Loucy (cell line): Measurements from ENCODE around the gene FOXRED1.

Experiments
- EZH2phosphoT487 ChIP-seq: fragments of 200-600 bp; IDR thresholded peaks from 2 replicates; pipeline ENCODE4 v1.6.1; 2018; ENCODE audit warnings: antibody characterized with exemption, mild to moderate bottlenecking, moderate library complexity, borderline replicate concordance
- TF ChIP-seq, protein P1 (sequence below): fragments of 200-600 bp; sonication (generic); conservative IDR thresholded peaks from 2 replicates; pipeline ENCODE4 v1.5.1; 2014; ENCODE audit warnings: mild to moderate bottlenecking, antibody characterized with exemption, low read length

DNA sequence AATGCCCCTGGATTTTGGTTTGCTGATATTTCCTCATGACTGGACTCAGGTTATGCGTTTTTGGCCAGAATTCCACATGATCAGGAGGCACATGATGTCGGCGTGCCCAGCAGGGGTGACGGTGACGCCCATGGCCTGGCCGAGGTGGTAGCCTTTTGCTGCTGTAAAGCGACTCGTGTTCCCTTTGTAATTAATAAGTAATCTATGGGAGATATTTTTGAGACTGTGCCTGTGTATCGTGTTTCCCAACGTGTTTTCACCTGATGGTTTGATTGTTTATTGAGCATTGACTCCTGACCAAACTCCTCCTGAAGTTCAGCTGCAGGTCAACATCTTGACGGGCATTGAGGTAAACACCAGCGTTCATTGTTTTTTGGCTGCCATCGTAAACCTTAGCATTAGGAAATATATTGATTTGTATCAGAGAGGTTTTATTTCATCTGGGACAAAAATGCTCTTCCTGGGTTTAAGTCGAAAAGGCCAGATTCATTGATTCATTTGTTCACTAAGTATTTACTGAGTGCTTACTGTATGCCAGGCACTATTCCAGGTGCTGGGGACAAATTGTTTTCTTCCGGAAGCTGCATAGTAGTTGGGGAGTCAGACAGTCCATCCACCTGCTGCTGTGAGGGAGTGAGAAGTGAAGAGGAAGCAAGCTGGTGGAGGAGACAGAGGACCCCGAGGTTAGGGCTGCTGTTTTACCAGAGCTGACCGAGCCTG lies 58.5 kb downstream of the FOXRED1 start:
- TF ChIP-seq, protein P1, sequence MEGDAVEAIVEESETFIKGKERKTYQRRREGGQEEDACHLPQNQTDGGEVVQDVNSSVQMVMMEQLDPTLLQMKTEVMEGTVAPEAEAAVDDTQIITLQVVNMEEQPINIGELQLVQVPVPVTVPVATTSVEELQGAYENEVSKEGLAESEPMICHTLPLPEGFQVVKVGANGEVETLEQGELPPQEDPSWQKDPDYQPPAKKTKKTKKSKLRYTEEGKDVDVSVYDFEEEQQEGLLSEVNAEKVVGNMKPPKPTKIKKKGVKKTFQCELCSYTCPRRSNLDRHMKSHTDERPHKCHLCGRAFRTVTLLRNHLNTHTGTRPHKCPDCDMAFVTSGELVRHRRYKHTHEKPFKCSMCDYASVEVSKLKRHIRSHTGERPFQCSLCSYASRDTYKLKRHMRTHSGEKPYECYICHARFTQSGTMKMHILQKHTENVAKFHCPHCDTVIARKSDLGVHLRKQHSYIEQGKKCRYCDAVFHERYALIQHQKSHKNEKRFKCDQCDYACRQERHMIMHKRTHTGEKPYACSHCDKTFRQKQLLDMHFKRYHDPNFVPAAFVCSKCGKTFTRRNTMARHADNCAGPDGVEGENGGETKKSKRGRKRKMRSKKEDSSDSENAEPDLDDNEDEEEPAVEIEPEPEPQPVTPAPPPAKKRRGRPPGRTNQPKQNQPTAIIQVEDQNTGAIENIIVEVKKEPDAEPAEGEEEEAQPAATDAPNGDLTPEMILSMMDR, result no peak
- no peak for TF ChIP-seq EZH2phosphoT487
